ENCODE results near the gene PTPRJ. TPM values are rescaled to one million over a fixed set of nuclear protein-coding genes. Genes with fewer than 3 reads are reported as not detected.

Gene PTPRJ
- total RNA-seq, 4 donors from 2014 or later, result 9.8 to 17.8 (median 14.2) TPM

DNA sequence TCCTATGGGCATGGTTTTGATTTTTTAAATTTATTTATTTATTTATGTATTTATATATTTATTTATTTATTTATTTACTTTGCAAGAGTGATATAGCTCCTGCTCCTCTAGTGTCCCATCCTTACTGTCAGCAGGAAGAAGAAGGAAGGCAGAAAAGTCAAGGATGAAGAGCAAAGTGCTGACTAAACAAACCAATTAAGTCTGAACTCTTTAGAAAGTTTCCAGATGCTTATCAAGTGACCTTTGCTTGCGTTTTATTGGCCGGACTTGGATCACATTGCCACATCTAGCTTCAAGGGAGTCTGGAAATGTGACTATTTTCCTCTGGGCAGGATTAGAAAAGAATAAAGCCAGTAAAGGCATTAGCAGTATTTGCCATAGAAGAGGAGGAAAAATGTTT lies 227.5 kb downstream of the PTPRJ start:
- ATAC-seq (ENCODE audit: low FRiP score), result no peak
- DNase-seq (ENCODE audit: low spot score), result no peak
- no peak for TF ChIP-seq CTCF (IDR thresholded peaks at IDR 0.05)

- DNase-seq (ENCODE audit: low spot score) (no peak), ATAC-seq (ENCODE audit: low FRiP score) (no peak)
- no peak for TF ChIP-seq CTCF (IDR thresholded peaks at IDR 0.05)
These were observed 229.7 kb downstream of the PTPRJ start for GRCh38 chr11:48210052-48210451.

DNA sequence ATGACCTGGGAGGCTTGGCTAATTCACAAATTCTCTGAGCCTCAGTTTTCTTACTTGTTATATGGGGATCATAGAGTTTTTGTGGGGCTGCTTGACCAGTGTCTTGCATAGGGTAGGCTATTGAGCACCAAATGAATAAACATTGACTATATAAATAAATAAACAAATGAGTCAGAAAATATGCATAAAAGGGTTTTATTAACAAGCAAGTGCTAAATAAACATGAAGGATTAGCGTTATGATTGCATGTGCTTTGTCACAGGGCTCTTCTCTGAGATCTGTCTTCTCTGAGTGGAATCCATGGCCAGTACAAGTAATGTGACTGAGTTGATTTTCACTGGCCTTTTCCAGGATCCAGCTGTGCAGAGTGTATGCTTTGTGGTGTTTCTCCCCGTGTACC lies 236.2 kb downstream of the PTPRJ start, which contains the start of gene OR4B1:
OR4B1 (plus strand) TSS at position 301 of the 400 bp plus-strand sequence; CDS start at position 301, 0 bp downstream.
- TF ChIP-seq CTCF (IDR thresholded peaks at IDR 0.05), result no peak
- ATAC-seq (ENCODE audit: low FRiP score) (no peak), DNase-seq (ENCODE audit: low spot score) (no peak)

Small RNA genes within 50 kb of the gene (small RNA-seq; reads per million reads assigned to genes)
- not detected for gene MIR3161

Other genes starting within 250 kb of the PTPRJ start
- gene FNBP4, start 213.2 kb upstream of the PTPRJ start, total RNA-seq, result 100 to 1,000 TPM in 2 of 4 donors, 10 to 100 TPM in 2; 86.4 to 195 (median 137) TPM
- 10 to 100 TPM; 21.8 to 40.2 (median 30.7) TPM for gene NUP160, start 132.2 kb upstream of the PTPRJ start, total RNA-seq
- not detected for gene OR4B1, start 236.3 kb downstream of the PTPRJ start, total RNA-seq